GF-D8 (cell line): Measurements from ENCODE around the gene ARHGAP20.
"Not testable (repeated sequence)": the region's sequence is repeated elsewhere in the genome, so short reads cannot be mapped to it uniquely, and the experiment has no call there.

Experiments
- DNase-seq: peaks from one replicate; lab custom pipeline; 2025; lab: John Stamatoyannopoulos, UW

Gene ARHGAP20

DNA sequence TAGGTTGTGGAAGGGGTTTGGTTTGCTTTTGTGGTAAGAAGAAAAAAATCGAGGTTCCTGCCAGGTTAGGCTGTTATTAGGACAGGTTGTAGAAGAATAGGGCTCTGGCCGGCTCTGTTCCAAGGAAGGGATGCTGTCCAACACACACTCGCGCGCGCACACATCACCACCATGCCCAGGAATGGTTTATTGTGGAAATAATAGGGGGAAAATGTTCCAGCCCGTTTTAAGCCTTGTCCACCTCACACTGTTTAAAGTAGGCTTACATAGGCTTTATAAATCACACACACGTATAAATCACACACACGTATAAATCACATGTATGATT lies 1.2 kb upstream of the ARHGAP20 start:
- DNase-seq: no peak

- DNase-seq: no peak
These were observed 617 bp upstream of the ARHGAP20 start for GRCh38 chr11:110712659-110713448.

DNA sequence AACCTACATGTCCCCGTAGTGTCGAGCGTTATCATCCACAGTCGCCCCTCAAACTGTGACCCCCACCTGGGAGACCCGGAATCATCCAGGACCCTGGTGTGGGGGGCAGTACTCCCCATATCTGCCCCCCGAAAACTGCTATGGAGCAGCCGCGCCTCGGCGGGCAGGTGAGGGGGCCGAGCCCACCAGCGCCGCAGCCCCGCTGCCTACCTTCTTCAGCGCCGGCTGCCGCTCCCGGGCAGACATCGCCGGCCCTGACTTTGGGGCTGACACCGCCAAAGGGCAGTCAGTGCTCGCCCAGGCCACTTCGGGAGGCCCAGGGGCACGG lies 825 bp downstream of the ARHGAP20 start:
- no peak for DNase-seq

GRCh38 chr11:110710628-110711381 lies 1.4 kb downstream of the ARHGAP20 start:
- no peak for DNase-seq

GRCh38 chr11:110704210-110704864 lies 7.9 kb downstream of the ARHGAP20 start:
- DNase-seq: no peak

DNA sequence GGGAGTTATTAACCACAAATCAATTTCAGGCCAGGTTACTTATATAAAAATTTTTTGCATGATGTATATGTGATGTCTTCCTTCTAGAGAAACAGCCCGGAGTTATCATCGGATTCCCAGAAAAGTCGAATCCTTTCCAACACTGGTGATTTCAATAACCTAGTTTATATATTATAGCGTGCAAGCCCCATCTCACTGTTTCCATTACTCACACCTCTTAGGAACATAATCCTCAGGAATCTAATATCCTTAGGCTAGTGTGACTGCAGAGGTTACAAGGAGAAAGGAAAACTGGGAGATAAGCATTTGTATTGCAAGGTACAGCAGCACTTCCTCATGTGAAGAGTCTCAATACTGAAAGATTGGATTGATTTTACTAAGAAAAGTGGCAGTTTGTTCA lies 20.3 kb downstream of the ARHGAP20 start:
- no peak for DNase-seq

DNA sequence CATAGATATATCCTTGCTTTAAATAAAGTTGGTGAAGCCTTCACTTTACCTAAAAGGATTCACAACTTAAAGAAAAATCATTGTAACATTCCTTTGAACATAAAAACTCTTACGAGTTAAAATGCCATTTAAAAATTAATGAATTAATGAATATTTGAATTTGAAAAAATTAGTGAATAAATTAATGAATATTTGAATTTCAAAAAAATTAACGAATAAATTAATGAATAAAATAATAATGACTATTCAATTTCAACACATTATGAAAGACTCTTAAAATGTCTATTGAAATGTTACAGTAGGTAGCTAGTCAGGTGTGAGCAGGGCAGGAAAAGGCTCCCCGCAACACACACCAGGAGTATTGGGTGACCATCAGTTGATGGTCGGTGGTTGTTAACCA lies 22.9 kb downstream of the ARHGAP20 start:
- DNase-seq: no peak

DNA sequence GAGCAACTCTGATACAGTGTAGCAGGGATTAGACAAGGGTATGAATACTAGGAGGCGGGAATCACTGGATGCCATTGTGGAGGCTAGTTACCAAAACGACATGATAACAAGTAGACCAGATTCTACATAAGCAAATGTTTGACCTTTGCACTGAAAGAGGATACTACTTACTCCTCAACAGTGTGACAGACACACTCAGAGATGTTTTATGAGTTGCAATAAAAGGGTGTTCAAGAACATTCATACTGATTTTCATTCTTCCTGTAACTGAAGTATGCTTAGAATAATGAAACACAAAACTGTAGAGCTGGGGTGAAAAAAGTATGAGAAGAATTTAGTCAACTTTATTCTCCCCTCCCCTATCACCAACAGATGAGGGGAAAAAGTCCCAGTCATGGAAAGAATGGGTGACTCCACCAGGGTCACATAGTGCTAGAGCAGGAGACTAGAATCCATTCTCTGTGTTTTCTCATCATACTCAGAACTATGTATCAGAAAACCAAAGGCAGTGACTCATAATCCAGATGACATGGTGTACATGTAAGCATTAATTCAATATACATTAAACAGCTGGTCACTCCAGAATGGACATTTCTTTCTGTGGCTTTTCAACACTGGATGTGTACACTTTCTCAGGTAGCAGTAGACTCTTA lies 32.8 kb downstream of the ARHGAP20 start:
- DNase-seq: no peak

DNA sequence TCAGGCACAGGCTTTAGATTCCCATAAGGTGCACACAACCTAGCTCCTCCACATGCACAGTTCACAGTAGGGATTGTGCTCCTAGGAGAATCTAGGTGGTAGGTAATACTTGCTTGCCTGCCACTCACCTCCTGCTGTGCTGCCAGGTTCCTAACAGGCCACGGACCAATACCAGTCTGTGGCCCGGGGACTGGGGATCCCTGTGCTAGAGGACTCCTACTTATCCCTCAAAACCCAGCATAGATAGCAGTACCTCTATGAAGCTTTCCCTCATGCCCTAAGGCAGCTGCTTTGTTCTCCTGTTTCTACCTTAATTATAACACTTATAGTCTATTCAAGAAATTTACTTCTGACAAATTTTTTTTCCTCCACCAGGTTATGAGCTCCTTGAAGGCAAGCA lies 36.7 kb downstream of the ARHGAP20 start:
- DNase-seq: no peak

- DNase-seq: no peak
These were observed 46.4 kb downstream of the ARHGAP20 start for GRCh38 chr11:110665689-110666465.

- DNase-seq: no peak
These were observed 56.3 kb downstream of the ARHGAP20 start for GRCh38 chr11:110655967-110656366.

GRCh38 chr11:110654456-110654855 lies 57.8 kb downstream of the ARHGAP20 start:
- DNase-seq: no peak

DNA sequence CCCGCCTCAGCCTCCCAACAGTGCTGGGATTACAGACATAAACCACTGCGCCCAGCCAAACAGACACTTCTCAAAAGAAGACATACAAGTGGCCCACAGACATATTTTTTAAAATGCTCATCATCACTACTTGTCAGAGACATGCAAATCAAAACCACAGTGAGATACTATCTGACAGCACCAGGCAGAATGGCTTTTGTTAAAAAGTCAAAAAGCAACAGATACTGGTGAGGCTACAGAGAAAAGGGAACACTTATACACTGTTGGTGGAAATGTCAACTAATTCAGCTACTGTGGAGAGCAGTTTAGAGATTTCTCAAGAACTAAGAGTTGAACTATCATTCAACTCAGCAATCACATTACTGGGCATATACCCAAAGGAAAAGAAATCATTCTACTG lies 67.0 kb downstream of the ARHGAP20 start:
- DNase-seq: no peak

GRCh38 chr11:110634370-110634769 lies 77.9 kb downstream of the ARHGAP20 start:
- no peak for DNase-seq

- DNase-seq: no peak
These were observed 80.7 kb downstream of the ARHGAP20 start for GRCh38 chr11:110631551-110631950.

- no peak for DNase-seq
These were observed 82.6 kb downstream of the ARHGAP20 start for GRCh38 chr11:110629594-110629993.

DNA sequence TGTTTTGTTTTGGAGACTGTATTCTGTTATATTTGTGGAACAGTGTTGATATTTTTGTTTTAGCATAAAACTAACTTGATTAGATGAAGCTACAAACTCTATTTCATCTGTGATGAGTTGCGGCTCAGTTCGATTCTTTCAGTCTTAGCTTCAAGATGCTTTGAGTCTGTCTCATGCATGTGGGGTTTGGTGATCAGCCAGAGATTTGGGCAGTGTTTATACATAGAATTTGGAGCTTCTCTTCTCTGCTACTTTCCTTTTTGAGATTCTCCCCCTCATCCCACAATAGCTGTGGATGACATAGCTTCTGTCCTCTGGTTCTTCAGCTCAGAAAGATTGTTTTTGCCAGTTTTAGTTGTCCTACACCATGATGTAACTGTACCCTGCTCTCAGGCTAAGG lies 90.4 kb downstream of the ARHGAP20 start:
- DNase-seq: no peak

DNA sequence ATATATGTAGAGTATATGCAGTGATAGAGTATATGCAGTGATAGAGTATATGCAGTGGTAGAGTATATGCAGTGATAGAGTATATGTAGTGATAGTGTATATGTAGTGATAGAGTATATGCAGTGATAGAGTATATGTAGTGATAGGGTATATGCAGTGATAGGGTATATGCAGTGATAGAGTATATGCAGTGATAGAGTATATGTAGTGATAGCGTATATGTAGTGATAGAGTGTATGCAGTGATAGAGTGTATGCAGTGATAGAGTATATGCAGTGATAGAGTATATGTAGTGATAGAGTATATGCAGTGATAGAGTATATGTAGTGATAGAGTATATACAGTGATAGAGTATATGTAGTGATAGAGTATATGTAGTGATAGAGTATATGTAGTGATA lies 92.9 kb downstream of the ARHGAP20 start:
- DNase-seq: not testable (repeated sequence)

- DNase-seq: no peak
These were observed 98.2 kb downstream of the ARHGAP20 start for GRCh38 chr11:110614031-110614430.

- no peak for DNase-seq
These were observed 98.9 kb downstream of the ARHGAP20 start for GRCh38 chr11:110613197-110613918.

GRCh38 chr11:110606415-110606814 lies 105.8 kb downstream of the ARHGAP20 start:
- no peak for DNase-seq
